NCI-H446 (cell line): ENCODE measurements around the gene SHD.
A peak's percentile ranks its signal among the peaks of the same experiment; 100 is the strongest.

ENCODE experiments used
- DNase-seq, 2 experiments: peaks; one replicate each; lab custom pipeline; 2025; lab: John Stamatoyannopoulos, UW

The SHD gene

GRCh38 chr19:4298810-4299550, 19.9 kb downstream of the SHD start:
- DNase-seq = no peak

- DNase-seq = no peak
Measured at GRCh38 chr19:4300589-4300988, 21.5 kb downstream of the SHD start.

- DNase-seq = no peak
Measured at GRCh38 chr19:4301590-4302242, 22.6 kb downstream of the SHD start.

- no peak for DNase-seq
Measured at GRCh38 chr19:4302243-4302640, 23.2 kb downstream of the SHD start, which contains the start of gene TMIGD2. TSS of gene TMIGD2 (minus strand) at chr19:4302389. CDS start at chr19:4302385, 4 bp downstream.

- DNase-seq = no peak
Measured at GRCh38 chr19:4303819-4304537, 24.9 kb downstream of the SHD start.

- peak; percentile 60 to 89 for DNase-seq
Measured at GRCh38 chr19:4304538-4305256, 25.6 kb downstream of the SHD start, which contains the start of gene FSD1. TSS of gene FSD1 (plus strand) at chr19:4304598. CDS start at chr19:4304747, 149 bp downstream.

GRCh38 chr19:4305257-4305612, 26.2 kb downstream of the SHD start:
- no peak for DNase-seq

GRCh38 chr19:4305659-4306058, 26.6 kb downstream of the SHD start:
- no peak for DNase-seq

GRCh38 chr19:4310247-4311121, 31.4 kb downstream of the SHD start:
- peak in 1 of 2 experiments; percentile 16 for DNase-seq

- no peak for DNase-seq
Measured at GRCh38 chr19:4313847-4314490, 34.9 kb downstream of the SHD start.

GRCh38 chr19:4316956-4317355, 37.9 kb downstream of the SHD start:
- no peak for DNase-seq

- no peak for DNase-seq
Measured at GRCh38 chr19:4318460-4318859, 39.4 kb downstream of the SHD start.

- DNase-seq = no peak
Measured at GRCh38 chr19:4319067-4319718, 40.1 kb downstream of the SHD start.

- no peak for DNase-seq
Measured at GRCh38 chr19:4320419-4320818, 41.4 kb downstream of the SHD start.

- no peak for DNase-seq
Measured at GRCh38 chr19:4322942-4323665, 44.0 kb downstream of the SHD start.

- no peak for DNase-seq
Measured at GRCh38 chr19:4323692-4324091, 44.6 kb downstream of the SHD start.

GRCh38 chr19:4324228-4324627, 45.2 kb downstream of the SHD start:
- DNase-seq = no peak

- no peak for DNase-seq
Measured at GRCh38 chr19:4326215-4326836, 47.3 kb downstream of the SHD start.

- no peak for DNase-seq
Measured at GRCh38 chr19:4326837-4327251, 47.8 kb downstream of the SHD start.
